ENCODE results near the gene PTPN22. TPM values are rescaled to one million over a fixed set of nuclear protein-coding genes. Genes with fewer than 3 reads are reported as not detected.
"Not testable (repeated sequence)": the region's sequence is repeated elsewhere in the genome, so short reads cannot be mapped to it uniquely, and the experiment has no call there.

The PTPN22 gene
- total RNA-seq, 1 donor from 2014 or later = 0.82 TPM

DNA sequence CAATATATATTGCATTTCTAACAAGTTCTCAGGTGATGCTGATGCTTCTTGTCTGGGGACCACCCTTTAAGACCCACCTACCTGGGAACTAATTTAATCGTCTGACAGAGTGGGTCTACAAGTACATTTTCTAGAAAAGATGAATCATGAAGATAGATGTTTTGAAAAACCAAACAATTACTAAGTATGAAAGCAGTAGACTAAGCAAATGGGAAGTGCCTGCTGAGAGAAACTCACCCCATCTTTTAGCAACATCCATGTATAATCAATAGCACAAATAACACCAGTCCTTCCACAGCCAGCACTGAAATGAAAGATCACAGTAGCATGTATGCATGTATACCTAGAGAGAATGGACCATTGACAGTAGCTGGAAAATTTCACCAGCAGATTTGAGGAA, 17.3 kb downstream of the PTPN22 start:
- no peak for FAIRE-seq
- no peak for DNase-seq (ENCODE audit: low spot score in 2 of 2)

DNA sequence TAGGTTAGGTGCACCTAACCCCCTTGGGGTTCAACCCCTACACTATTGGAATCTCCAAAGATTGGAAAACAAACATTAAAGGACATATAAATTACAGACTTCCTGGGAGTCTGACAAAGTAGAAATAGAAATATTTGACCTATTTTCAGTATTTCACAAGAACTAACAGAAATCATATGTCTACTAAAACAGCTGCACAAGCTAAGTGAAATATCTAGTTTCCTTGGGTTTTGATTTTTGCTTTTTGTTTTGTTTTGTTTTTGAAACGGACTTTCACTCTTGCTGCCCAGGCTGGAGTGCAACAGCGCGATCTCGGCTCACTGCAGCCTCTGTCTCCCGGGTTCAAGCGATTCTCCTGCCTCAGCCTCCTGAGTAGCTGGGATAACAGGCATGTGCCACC, 18.8 kb downstream of the PTPN22 start:
- FAIRE-seq; DNase-seq (ENCODE audit: low spot score in 2 of 2): not testable (repeated sequence)

DNA sequence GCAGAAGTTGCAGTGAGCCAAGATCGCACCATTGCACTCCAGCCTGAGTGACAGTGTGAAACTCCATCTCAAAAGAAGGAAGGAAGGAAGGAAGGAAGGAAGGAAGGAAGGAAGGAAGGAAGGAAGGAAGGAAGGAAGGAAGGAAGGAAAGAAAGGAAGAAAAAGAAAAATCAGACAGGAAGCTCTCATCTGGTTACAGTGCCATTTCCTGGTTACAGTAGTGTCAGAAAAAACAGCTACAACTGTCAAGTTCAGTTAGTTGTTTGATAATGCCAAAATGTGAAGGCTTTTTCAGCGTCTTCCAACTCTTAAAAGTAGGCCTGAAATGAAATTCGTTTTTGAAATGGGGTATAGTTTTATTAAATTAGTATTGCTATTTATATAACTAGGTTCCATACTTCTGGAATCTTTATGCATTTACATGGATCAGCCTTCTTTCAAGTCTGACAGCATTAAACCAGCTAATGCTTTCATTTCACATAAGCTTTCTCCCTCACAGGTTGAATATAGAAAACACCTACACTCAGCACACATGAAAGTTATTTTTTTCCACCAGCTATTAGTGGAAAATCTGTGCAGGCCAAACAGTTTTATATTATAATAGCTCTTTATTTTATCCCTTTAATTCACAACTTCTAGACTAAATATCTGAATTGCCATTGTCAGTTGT, 21.2 kb downstream of the PTPN22 start:
- FAIRE-seq = no peak

DNA sequence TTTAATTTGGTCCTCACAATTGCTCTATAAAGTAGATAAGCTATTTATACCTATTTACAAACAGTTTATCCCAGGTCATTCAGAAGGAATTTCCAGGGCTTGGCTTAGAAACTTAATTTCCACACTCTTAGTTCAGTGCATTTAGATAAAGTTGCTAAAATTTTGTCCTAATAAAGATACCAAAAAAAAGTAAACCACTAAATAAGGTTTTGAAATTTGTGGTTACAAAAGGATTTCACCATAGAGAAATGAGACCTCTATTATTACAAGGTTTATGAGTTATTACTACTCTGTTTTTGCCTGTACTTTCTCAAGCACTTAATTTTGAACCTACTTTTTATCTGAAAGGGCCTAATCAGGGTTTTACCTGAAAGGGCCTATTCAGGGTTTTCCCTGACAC, 22.4 kb downstream of the PTPN22 start:
- DNase-seq (ENCODE audit: low spot score in 2 of 2) (no peak), FAIRE-seq (no peak)

More for the DNA sequence above, 21.2 kb downstream of the PTPN22 start:
- DNase-seq (ENCODE audit: low spot score in 2 of 2) = no peak

DNA sequence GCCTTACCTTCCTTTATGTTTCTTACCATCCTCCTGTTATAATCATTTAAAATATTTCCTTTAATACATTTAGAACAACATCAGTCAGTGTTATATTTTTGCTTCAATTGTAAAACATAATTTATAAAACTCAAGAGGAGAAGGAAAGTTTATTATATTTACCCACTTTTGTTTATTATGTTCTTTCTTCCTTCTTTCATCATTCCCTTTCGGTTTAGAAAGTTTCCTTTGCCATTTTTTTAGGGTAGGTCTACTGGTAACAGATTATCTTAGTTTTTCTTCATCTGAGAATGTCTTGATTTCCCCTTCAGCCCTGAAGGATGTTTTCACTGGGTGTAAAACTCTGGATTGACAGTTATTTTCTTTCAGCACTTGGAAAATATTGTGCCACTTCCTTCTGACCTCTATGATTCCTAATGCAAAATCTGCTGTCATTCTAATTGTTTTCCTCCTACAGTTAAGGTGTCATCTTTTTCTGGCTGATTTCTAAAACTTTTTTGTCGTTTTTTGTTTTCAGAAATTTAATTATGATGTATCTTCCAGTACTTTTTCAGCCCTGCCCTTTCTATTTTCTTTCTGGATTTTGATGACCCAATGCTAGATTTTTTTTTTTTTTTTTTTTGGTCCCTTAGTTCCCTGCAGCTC, 25.0 kb downstream of the PTPN22 start:
- no peak for FAIRE-seq
- DNase-seq (ENCODE audit: low spot score in 2 of 2) = no peak

DNA sequence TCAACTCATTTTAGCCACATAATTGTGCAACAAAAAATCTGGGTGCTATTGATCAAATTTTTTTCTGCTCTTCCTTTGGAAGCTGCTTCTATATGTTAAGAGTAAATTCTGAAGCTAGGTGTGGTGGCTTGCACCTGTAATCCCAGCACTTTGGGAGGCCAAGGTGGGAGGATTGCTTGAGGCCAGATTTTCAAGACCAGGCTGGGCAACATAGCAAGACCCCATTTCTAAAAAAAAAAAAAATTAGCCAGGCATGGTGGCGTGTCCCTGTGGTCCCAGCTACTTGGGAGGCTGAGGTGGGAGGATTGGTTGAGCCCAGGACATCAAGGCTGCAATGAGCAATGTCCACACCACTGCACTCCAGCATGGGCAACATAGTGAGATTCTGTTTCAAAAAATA, 35.0 kb downstream of the PTPN22 start:
- no peak for DNase-seq (ENCODE audit: low spot score in 2 of 2)
- no peak for FAIRE-seq

DNA sequence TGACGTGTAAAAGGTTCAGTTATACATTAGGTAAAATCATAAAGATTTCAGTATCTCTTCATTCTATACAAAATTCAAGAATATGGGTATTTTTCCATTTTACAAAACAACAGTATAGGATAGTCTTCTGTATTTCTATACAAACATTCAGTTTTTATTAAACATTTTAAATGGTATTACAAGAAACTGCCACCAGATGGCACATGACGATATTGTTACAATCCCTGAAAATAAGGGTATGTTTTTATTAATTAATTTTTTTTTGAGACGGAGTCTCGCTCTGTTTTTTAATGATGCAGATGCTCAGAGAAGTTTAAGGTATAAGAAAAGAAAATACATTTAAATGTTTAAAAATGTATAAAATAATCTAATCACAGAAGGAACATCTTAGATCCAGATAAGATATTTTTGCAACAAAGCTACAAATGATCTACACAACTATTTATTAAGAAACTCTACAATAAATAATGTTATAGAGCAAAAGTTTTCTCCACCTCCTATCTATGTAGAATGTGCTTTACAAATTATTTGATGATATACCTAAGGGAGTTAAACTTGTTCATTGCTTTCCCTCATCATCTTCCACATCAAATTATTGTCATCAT, 35.7 kb downstream of the PTPN22 start:
- DNase-seq (ENCODE audit: low spot score in 2 of 2) (peak; percentile 25 to 44), FAIRE-seq (peak; percentile 96)

DNA sequence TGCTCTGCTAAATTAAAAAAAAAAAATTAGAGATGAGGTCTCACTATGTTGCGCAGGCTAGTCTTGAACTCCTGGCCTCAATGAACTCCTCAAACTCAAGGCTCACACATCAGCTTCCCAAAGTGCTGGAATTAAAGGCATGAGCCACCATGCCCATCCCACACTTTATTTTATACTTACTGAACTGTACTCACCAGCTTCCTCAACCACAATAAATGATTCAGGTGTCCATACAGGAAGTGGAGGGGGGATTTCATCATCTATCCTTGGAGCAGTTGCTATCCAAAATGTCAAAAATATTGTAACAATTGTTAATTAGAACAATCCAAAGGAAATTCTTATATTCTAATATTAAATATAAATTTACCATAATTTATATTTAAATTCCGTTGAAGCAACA, 36.8 kb downstream of the PTPN22 start:
- FAIRE-seq (no peak), DNase-seq (ENCODE audit: low spot score in 2 of 2) (no peak)

DNA sequence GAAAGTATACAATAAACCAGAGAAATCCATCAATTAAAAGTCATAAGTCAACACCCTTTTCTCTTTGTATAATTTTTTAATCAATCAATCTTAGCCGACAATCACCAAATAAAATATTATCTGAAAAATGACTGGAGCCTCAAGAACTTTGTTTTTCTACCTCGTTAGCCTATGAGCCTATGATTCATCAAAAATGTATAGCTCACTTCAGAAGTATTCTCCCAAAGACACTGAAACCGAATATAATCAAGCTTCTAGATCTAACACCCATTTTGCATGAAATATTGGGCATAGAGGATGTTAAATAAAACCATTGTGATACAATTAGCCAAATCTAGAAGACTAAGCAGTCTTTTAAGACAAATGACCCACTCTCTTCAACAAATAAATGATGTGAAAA, 41.5 kb downstream of the PTPN22 start:
- FAIRE-seq (no peak), DNase-seq (ENCODE audit: low spot score in 2 of 2) (no peak)

DNA sequence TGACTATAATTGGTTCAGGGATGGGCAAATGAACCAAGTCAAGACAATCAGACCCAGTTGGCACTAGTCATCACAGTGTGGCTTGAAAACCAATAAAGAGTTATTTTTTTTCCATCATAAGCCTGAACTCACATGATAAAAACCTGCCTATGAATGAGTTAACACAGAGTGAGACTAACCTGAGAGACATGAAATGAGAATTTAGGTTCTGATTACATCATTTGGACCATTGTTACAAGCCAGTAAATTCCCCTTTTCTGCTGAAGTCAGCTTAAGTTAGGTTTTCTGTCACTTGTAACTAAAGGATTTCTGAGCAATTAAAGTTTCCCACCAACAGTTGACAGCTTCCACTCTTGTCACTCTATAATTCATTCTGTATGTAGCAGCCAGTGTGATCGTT, 49.6 kb downstream of the PTPN22 start:
- FAIRE-seq (no peak), DNase-seq (ENCODE audit: low spot score in 2 of 2) (no peak)

DNA sequence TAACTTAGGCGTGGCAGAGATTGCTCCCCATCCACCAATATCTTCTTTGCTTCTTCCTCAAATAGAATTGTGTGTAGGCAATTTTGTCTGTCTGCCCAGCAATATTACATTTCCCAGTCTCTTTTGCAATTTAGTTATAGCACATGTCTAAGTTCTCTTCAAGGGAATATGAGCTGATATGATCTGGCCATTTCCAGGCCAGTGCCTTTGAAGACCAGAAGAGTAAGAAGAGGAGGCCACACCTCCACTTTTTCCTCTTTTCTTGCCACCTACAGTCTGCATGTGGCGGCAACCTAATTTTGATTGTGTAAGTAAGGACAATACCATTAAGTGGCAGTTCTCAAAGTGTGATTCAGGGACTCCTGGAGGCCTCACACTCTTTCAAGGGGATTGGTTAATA, 52.9 kb downstream of the PTPN22 start:
- FAIRE-seq (no peak), DNase-seq (ENCODE audit: low spot score in 2 of 2) (no peak)

DNA sequence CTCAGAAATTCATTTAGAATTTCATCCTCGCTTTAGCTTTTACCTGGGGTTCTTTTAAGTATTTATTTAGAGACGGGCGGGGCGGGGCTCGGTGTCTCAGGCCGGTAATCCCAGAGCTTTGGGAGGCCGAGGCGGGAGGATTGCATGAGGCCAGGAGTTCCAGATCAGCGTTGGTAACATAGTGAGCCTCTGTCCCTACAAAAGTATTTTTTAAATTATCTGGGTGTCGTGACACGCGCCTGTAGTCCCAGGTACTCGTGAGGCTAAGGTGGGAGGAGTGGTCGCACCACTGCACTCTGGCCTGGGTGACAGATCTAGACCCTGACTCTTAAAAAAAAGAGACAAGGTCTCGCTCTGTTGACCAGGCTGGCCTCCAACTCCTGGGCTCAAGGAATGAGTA, 58.3 kb downstream of the PTPN22 start:
- no peak for DNase-seq (ENCODE audit: low spot score in 2 of 2)

DNA sequence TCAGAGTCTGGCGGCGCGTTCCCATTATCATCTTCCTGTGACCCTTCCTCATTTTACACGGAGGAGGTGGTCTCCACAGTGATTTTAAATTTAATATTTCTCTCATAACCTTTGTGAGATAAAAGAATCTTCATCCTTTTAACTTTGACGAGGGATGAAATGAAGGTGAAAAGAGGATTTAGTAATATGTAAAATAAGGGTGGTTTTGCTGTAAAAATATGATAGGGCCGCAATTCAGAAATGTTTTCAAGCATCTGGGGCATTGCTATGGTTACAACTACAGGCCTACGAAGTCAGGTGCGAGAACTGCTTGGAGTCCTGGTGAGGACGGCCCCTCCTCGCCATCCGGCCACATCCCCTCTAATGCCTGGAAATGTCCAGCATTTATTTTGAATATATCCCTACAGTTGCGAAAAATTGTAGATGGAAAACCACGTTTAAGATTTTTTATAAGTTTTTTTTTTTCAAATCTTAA, 58.8 kb downstream of the PTPN22 start:
- FAIRE-seq = no peak
- DNase-seq (ENCODE audit: low spot score in 2 of 2) = peak; percentile 29 to 34

More for the DNA sequence above, 58.3 kb downstream of the PTPN22 start:
- FAIRE-seq = no peak

DNA sequence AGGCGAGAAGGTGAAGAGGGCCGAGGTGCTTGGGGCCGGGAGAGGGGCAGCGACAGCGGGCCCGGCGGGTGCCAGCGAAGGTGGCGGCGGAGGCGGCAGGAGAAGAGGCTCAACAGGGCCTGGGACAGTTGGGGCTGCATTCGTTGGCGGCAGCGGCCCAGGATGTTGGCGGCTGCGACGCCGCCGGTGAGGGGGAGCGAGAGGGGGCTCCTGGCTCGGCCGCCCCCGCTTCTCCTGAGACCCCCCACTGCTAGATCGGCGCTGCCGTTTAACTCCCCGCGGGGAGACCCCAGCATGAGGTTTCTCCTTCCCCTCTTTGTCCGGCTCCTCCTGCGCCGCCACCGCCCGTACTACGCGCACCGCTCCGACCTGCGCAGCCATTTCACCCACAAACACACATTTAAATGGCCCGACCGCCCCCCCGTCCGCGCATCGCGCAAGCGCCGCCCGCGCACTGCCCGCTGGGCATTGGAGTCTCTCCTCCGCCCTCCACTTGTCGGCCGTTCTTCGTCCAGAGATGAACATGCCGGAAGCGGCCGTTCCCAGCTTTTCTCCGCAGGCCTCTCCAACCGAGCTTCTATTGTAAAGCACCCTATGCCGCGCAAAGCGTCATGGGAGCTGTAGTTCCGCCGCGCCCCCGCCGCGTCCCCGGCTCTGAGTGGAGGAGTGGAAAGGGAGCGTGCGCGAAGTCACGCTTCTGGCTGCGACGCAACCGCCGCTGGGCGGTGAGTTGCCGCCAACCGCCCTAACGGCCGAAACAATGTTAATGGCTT, 59.4 kb downstream of the PTPN22 start, which contains the start of gene RSBN1:
Gene RSBN1, minus strand, starts transcription at position 589 of the 773 bp plus-strand sequence. Its CDS starts 64 bp downstream, at position 525.
- DNase-seq (ENCODE audit: low spot score in 2 of 2) (peak; percentile 92 to 93), FAIRE-seq (peak; percentile 58)

DNA sequence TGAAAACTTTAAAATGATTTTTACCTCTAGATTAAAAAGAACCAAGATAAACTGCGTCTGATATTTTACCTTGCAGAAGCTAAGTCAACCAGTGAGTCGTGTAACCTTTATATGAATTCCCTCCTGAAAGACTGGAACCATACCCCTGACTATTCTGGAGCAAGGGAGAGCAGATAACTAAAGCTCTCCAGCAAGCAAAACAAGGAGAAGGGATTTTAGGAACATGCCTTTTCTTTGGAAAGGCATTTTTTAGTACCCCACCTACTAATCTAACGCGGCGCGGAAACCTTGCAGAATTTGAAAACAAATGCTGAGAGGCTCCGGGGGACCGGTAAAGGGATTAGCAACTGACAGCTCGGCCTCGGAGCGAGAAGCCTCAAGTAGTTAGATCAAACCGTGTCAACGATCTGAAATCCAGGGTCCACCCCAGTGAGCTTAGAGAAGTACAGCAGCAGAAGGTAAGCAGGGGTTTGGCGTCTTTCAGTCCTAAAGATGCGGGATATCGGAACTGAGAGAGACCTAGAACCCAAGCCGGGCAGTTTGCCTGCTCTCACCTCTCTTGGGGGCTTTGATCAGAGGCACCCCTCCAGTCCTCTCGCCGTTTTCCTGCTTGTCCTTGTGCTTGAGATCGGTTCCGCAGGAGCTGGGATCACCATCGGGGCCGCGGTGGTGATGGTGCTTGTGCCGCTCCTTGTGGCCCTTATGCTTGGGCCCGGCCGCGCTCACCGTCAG, 60.2 kb downstream of the PTPN22 start:
- no peak for DNase-seq (ENCODE audit: low spot score in 2 of 2)
- no peak for FAIRE-seq

DNA sequence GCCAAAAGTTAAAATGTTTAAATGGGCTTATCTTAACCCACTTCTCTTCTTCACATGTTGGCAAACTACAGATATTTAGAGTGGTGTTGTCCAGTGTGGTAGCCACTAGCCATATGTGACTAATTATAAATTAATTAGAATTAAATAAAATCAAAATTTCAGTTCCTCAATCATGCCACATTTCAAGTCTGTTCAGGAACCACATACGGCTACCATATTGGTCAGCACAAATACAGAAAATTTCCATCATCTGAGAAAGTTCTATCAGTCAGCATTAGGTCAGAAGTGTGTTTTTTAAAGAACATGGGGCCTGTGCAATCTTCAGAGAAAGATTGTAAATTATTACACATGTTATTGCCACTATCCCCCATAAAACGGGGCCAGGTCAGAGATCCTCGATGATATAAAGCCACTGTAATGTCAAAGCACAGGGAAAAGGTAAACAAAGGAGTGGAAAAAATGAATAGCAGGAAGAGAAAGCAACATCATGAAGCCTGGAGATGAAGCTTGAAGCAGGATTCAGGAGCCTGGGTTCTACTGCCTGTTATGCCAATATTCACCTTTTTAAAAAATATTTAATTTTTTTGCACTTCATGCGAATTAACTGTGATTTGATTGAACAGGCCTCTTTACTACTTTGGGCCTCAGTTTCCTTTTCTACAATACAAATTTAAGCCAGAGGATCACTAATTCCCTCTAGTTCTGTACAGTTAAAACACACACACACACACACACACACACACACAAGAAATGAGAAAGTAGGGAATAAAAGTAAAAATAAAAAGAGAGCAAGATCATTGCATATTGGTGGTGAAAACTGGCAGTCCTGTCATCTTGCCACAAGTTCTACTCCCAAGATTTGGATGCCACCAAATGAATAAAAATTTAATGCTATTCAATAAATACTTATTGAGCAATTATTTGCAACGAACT, 61.6 kb downstream of the PTPN22 start:
- no peak for DNase-seq (ENCODE audit: low spot score in 2 of 2)
- no peak for FAIRE-seq

DNA sequence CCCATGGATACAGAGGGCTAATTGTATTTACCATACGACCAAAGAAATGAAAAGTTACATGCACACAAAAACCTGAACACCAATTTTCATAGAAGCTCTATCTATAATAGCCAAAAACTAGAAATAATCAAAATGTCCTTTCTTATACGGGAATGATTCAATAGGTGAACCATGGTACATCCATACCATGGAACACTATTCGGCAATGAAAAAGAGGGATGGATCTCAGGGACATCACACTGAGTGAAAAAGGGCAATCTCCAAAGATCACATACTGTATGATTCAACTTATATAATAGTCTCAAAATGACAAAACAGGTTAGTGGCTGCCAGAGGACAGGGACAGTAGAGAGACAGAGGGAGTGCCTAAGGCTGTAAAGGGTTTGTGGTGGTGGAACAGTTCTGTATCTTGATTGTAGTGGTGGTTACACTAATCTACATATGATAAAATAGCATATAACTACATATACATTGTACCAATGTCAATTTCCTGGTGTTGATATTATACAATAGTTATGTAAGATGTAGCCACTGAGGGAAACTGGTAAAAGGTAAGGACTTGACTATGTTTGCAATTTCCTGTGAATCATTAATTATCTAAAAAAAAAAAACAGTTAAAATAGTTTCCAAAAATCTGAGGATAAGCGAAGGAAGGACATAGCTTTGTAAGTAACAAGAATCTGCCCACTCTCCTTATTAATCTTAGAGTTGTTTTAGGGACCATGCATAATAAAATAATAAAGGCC, 62.9 kb downstream of the PTPN22 start:
- FAIRE-seq (no peak), DNase-seq (ENCODE audit: low spot score in 2 of 2) (no peak)

DNA sequence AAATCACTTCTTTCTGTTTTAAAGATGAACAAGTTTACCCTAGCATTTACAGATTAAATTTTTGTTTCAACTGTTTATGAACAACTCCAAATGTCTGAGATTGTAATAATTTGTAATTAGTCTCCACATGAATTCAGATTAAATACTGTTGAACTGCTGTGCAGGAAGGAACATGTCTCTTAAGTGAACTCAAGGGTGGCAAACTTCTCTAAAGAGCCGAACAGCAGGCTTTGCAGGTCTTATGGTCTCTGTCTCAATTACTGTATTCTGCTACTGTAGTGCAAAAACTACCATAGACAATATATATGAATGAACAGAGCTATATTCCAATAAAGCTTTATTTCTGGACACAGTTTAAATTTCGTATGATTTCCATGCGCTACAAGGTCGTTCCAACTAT, 65.9 kb downstream of the PTPN22 start:
- DNase-seq (ENCODE audit: low spot score in 2 of 2) (no peak), FAIRE-seq (no peak)

DNA sequence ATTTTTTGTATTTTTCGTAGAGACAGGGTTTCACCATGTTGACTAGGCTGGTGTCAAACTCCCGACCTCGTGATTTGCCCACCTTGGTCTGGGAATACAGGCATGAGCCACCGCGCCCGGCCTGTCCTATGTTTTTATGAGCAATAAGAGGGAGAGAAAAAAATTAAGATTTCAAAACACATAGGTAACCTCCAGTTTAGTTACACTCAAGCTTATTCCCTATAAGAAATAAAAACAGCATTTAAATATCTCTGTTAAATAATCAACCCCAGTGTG, 66.3 kb downstream of the PTPN22 start:
- DNase-seq (ENCODE audit: low spot score in 2 of 2) = no peak

More for the DNA sequence above, 66.3 kb downstream of the PTPN22 start:
- FAIRE-seq = no peak
